Right lobe of liver (tissue), 4 donors: ENCODE data around the gene RNF152.

ENCODE experiments used
- CTCF ChIP-seq, 4 donors: fragments of 200-600 bp in 3 of 4; fragments of 450-650 bp in 1 of 4; IDR thresholded peaks; one replicate each; pipeline versions ENCODE4 v1.5.1 to v1.8.0; 2016 to 2022; ENCODE audit warnings: antibody characterized with exemption in 4 of 4, mild to moderate bottlenecking in 2 of 4
- POLR2A ChIP-seq: fragments of 450-650 bp; IDR thresholded peaks from one replicate; pipeline ENCODE4 v1.6.1; 2017; ENCODE audit warnings: antibody characterized with exemption, mild to moderate bottlenecking
- donor health status: DM: no; HTN: no; CAD: no.
- donor health status: DM: no; HTN: no; CAD: no.
- donor health status: DM: no; HTN: yes; CAD: no.

GRCh38 chr18:61926532-61926931, 33.7 kb upstream of the RNF152 start:
- no peak for TF ChIP-seq CTCF (IDR thresholded peaks at IDR 0.05)
- no peak for TF ChIP-seq POLR2A
